Right kidney (tissue), 9 donors: ENCODE data around the gene GCA.

Source experiments
- DNase-seq: peaks from one replicate; pipeline ENCODE4 v3.0.0-alpha.2; 2016
- long read RNA-seq, 8 donors: transcript quantifications; one replicate each; lab custom pipeline, GENCODE V29; 2026

GCA gene, protein sequence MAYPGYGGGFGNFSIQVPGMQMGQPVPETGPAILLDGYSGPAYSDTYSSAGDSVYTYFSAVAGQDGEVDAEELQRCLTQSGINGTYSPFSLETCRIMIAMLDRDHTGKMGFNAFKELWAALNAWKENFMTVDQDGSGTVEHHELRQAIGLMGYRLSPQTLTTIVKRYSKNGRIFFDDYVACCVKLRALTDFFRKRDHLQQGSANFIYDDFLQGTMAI
- long read RNA-seq, donor 1, transcript GCA-204 (8 exons, 1,992 nt), result major isoform, 17 of 23 reads
- long read RNA-seq, donor 1, partial matches to known transcripts, result 5 of 23 reads
- long read RNA-seq, donor 1, other reads (novel, unspliced or antisense), result 0 of 23 reads
- long read RNA-seq, donor 2, partial matches to known transcripts, result 6 of 8 reads
- long read RNA-seq, donor 2, other reads (novel, unspliced or antisense), result 0 of 8 reads
- long read RNA-seq, donor 3, transcript GCA-204 (8 exons, 1,992 nt), result major isoform, 6 of 6 reads
- long read RNA-seq, donor 3, partial matches to known transcripts, result 0 of 6 reads
- long read RNA-seq, donor 3, other reads (novel, unspliced or antisense), result 0 of 6 reads
- long read RNA-seq, donor 4, transcript GCA-204 (8 exons, 1,992 nt), result major isoform, 12 of 25 reads
- long read RNA-seq, donor 4, partial matches to known transcripts, result 12 of 25 reads
- long read RNA-seq, donor 4, other reads (novel, unspliced or antisense), result 0 of 25 reads
- long read RNA-seq, donor 5, transcript GCA-204 (8 exons, 1,992 nt), result major isoform, 6 of 7 reads
- long read RNA-seq, donor 5, partial matches to known transcripts, result 0 of 7 reads
- long read RNA-seq, donor 5, other reads (novel, unspliced or antisense), result 0 of 7 reads
- long read RNA-seq, donor 6, transcript GCA-204 (8 exons, 1,992 nt), result major isoform, 6 of 7 reads
- long read RNA-seq, donor 6, partial matches to known transcripts, result 0 of 7 reads
- long read RNA-seq, donor 6, other reads (novel, unspliced or antisense), result 0 of 7 reads
- long read RNA-seq, donor 7, transcript GCA-204 (8 exons, 1,992 nt), result major isoform, 12 of 19 reads
- long read RNA-seq, donor 7, partial matches to known transcripts, result 7 of 19 reads
- long read RNA-seq, donor 7, other reads (novel, unspliced or antisense), result 0 of 19 reads
- long read RNA-seq, donor 8, transcript GCA-204 (8 exons, 1,992 nt), result major isoform, 18 of 31 reads
- long read RNA-seq, donor 8, partial matches to known transcripts, result 12 of 31 reads
- long read RNA-seq, donor 8, other reads (novel, unspliced or antisense), result 0 of 31 reads

DNA sequence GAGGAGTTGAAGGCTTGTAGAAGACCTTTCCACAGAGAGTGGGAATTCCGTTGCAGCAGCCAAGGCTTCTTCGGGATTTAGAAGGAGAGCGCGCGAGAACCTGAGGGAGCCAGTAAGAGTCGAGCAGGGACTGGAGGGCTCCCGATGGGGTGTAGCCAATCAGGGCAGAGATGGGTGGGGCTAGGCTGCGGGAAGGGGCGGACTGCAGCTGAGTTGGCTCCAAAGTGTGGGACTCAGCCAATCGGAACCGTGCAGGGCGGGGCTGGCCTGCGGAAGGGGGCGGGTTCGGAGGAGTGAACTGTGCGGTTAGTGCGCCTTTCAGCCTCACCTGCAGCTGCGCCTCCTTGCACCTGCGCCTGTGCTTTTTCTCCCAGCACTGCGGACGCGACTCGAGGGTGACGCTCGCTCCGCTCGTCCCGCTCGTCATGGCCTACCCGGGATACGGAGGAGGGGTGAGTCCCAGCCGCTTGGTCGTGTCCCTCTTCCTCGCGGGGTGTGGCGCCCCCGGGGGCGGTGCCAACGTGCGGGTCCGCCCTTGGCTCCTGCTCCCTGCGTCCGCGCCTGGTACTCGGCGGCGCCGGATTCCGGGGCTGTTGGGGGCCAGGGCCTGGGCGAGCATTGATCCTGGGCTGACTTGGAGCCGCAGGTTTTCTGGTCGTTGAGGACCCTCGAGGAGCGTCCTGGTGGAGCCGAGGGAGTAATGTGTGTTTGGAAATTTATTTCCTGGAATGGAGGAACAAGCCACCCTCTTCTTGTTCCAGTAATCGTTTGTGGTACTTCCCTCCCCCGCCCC is at the start of gene GCA:
Gene GCA (plus strand): TSS at position 309 of the 793 bp plus-strand sequence. CDS start 117 bp downstream, at position 426.
- peak; percentile 94 for DNase-seq

DNA sequence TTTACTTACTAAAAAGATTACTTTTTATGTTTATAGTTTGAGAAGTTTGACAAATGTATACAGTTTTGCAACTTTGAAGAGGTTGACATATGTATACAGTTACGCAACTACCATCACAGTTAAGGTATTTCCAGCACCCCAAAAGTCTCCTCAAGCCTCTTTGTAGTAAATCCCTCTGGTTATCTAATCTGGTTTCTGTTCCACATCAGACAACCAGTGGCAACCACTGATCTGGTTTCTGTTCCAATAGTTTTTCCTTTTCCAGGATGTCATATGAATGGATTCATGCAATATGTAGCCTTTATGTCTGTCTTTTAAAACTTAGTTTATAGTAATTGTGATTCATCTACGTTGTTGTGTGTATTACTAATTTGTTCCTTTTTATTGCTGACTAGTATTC is 48.9 kb upstream of the GCA start:
- no peak for DNase-seq

DNA sequence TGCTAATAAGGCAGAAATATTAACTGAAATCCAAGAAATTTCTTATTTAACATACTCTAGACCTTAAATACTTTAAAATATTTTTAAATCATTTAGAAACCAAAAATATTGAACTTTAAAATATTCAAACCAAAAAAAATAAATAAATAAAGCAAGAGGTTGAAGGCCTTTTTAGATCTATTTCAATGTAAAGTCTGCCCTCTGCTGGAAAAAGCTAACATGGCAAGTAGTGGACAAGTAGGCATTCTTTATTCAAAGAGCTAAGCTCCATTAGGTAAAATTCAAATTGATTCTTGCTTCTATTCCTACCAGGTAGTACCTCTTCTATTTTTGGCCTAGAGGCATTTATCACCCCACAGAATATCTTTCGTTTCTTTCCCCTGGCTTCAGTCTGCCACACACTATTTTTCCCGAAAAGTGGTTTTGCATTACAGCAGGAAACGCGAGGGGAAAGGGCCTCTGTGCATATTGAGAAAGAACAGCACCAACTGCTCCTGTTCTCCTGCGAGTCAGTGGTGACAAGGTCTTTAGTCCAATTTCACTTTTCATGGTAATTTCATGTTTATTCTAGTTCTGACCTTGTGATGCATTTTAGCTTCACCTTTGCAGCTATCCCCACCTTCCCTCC is 45.9 kb upstream of the GCA start:
- peak; percentile 16 for DNase-seq

DNA sequence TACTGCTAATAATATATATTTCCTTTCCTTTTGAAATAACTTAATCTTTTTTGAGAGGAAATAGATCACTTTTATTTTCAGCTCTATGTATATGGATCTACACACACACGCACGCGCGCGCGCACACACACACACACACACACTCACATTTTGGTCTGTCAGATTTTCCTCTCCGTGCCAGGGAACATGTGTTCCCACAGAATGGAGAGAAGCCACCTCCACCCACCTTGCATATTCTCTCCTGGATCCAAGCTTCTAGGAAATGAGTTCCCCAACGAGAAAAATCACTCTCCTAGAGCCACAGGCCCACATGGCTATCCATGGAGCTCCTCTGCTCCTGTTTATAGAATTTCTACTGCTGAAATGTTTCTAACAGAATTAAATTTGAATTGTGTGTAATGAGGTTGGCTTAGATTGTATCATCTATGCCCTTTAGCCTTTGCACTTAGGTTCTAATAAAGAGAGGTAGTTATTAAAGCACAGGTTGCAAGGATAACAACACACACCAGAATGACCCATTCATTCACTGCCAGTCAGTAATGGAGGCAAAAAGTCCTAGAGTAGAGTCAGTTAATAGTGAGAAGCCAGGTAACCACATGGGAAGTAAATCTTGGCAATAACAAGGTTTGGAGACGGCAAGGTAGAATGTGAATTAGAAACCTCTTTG is 45.1 kb upstream of the GCA start:
- DNase-seq, result no peak

DNA sequence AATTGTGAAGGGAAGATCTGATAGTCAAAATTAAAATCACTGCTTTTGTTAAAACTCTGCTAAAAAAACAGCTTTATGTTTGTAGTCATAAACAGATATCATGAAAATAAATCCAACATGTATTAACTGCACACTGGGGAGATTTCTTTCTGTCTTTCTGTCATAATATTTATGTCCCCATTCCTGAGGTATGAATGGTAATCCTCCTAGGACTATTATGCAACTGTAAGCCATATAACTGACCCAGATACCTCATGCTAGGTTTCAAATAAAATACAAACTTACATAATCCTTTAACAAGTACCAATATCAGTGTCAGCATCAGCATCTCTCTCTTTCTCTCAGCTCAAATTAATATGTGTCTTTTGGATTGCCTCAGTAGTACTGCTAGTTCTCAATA is 43.7 kb upstream of the GCA start:
- DNase-seq, result no peak

DNA sequence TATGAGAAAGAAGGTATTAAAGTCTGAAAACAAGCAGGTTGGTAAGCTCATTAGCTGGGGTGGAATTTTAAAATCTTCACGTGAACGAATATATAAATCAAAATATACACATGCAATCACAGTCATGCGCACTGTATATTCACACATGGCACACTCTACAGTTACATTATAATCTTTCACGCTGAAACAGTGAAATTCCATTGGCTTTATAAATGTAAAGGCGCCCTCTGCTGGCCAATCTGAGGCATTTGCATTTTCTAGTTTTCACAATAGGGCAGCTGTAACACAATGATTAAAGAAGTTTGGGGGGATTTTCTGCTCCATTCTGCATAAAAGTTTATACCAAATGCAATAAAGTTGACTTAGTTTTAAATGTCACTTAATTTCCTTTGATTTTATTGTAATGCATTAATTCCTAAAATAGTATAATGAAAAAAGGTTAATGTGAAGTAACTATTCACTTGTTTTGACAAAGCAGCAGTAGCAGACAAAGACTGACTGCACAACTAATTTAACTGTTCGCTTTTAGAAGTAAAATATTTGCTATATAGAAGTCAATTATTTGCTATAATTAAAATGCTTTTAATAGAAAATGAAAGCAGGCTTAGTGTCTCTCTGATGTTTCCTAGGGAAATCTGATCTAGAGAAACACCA is 42.7 kb upstream of the GCA start:
- DNase-seq, result peak; percentile 25

DNA sequence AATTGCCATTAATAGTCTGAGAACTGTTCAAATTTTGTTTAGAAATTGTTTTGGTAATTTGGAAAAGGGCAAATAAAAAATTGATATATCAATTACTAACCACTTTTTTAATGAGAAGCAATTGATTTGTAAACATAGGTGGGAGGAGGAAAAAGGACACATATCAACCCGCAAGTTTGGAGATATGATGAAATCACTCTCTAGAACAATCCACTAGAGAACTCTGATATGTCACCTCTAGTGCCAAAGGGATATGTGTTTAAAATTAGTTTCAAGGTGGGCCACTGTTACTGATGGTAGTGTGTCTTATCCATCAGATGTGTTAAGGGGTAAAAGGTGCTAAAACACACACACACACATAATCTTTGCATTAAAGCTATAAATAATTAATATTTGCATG is 42.1 kb upstream of the GCA start:
- DNase-seq, result no peak

DNA sequence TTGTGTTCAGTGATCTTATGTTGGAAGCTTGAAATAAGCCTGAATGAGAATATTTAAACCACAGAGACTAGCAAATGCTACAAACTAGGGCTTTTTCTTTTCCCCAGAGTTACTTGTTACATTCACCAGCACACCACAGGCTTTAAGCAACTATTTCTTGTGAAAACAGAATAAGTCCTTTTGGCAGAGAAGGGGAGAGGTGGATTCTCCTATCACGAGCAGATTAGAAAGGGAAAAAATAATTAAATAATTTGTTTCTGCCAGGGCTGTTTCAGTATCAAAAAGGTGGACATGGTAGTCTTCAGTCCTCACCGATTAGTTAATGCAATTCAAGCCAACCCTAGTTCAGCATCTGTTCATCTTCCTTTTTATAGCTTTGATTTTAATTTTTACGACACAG is 38.0 kb upstream of the GCA start:
- DNase-seq, result no peak

DNA sequence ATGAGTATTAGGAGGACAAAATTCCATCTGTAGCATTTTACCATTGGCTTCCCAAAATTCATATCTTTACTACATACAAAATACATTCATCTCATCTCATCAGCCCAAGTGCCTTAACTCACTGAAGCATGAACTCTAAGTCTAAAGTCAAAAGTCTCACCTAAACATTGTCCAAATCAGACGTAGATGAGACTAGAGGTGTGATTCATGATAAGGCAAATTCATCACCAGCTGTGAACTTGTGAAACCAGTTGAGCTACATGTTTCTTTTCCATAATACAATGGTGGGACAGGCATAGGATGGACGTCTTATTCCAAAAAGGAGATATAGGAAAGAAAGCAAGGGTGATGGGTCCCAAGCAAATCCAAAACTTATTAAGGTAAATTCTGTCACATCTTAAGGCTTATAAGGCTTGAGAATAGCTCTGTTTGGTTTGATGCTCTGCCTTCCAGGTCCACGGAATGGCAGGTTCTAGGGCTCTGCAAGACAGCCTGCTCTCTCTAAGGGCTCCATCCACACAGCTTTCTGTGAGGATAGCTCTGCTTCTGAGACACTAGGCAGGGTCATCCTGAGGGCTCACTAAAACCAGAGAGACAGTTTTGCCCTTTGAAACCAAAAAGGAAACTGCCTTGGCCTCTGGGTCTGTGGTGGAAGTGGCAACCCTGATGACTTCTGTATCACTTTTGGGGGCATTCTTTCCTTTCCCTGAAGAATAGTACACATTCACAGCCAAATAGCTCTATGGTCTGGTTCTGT is 35.0 kb upstream of the GCA start:
- DNase-seq, result no peak

DNA sequence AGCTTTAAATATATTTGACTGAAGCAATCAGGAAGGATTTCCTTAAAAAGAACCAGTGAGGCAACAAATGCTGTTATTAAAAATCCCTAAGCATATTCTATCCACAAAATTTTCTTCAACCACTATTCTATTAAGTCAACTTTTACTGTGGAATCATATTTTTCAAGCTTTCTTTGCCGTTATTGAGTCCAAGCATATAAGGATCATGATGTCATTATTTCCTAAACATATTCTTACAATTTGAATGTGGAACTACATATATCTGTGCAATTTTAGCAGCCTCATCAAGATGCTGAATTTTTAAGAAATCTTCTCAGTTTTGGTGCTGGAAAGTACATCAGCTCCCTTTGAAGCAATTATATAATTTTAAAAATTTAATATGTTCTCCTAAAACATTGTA is 31.1 kb upstream of the GCA start:
- no peak for DNase-seq

DNA sequence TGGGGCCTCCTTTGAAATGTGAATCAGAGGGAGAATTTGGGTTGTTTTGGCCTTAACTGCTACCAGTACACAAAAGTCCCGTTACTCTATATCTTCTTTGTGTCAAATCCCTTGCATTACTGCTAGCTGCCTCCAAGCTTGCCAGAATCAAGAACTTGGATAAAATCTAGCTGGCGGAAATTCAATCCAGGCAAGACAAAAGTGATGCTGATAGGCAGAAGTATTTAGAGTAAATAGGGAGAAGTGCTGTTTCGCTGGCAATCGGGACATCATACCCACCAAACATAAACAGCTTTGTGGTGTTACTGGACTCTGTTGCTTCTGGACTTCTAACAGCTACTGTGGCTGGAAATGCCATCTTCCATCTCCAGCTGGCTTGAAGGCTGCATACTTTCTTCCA is 28.0 kb upstream of the GCA start:
- no peak for DNase-seq

DNA sequence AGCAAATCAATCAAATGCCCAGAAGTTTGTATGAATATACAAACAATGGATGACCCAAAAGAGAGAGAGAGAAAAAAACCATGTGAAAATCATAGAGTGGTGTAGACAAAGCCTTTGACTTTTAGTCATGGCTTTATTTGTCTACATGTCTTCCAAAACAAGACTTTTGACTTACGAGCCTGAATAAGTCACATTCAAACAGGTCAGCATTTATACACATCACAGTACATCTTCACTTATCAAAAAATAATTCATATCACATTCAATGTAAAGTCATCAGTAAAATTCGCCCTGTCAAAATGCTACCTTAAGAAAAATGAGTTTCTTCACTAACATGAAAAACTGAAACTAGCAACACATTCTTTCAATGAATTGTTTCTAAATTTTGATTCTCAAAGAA is 27.3 kb upstream of the GCA start:
- no peak for DNase-seq

DNA sequence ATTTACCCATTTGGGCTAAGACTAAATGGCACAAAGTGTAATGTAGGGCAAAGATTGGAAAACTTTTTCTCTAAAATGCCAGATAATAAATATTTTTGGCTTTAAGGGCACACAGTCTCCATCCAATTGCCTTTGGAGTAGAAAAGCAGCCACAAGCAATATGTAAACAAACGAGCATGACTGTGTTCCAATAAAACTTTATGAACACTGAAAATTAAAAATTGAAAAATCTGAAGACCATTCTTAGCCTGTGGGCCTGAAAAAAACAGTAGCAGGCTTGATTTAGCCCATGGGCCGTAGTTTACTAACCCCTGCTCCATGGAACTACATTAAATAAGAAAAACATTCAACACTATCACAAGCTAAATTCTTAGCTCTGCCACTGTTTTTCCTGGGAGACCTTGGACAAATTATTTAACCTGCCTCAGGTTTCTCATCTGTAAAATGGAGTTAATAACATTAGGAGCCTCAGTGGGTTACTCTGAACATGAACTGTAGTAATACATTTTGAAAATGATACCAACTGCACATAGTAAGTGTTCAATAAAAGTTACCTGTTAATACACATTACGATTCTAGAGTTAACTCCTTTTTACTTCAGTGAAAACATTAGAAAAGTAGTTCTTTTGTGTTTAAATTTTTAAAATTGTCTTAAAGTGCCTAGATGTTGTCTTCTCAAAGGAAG is 26.7 kb upstream of the GCA start:
- no peak for DNase-seq

DNA sequence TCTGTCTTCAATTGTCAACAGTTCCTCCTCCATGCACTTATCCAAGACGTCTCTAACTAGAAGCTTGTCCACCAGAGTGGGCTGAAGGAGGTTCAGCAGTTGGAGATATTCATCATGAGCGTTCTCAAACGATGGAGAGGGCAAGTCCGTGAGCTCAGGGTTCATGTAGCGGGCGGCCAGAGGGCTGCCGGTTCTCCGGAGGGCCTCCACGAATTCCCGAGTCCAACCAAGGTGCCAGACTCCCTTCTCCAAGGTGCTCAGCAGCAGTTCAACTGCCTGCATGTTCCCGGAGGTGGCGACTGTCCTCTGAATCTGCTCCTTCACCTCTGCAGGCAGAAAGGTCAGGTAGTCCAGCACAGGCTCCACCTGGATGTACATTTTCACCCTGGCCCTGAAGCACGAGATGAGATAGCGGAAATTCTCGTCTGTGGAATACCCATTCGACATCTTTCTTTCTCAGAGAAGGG is 26.0 kb upstream of the GCA start:
- no peak for DNase-seq

DNA sequence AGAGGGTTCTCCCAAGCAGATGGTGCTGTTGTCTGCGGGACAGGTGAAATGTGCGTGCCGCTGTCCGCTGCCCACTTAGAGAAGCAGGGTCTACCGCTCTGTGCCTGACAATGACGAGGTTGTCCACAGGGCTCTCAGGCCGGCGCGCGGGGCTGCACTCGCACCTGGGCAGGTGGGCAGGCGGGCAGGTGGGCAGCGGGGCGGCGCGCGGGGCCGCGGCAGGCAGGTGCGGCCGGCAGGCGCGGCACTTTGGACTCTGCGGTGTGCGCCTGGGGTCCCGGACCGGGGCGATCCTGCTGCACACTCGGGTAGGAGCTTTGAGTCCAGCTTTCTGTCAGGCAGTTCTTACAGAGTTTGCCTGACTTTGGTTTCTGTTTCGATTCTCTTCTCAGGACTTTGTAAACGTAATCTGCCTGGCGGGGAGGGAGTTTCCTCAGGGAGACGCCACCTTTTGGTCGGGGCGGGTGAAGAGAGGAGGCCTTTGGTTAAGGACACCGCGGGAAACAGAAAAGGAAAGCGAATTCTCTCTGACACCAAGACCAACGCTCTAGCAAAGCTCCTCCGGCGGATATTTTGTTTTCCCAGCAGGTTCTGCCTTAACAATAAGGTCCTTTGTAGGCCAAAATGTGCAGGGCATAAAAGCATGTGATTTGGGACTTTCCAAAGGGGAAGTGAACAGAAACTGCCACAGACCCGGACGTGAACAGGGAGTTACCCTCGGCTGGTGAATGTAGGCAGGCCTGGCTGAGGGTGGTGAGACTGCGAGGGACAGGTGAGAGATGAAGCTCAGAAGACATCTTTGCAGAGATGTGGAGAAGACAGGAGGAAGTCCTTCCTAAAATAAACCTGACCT is 25.4 kb upstream of the GCA start, which contains the start of gene IFIH1:
Gene IFIH1 (minus strand): TSS at position 357 of the 853 bp plus-strand sequence. CDS start 377 bp downstream, outside the sequence.
- peak; percentile 77 for DNase-seq

DNA sequence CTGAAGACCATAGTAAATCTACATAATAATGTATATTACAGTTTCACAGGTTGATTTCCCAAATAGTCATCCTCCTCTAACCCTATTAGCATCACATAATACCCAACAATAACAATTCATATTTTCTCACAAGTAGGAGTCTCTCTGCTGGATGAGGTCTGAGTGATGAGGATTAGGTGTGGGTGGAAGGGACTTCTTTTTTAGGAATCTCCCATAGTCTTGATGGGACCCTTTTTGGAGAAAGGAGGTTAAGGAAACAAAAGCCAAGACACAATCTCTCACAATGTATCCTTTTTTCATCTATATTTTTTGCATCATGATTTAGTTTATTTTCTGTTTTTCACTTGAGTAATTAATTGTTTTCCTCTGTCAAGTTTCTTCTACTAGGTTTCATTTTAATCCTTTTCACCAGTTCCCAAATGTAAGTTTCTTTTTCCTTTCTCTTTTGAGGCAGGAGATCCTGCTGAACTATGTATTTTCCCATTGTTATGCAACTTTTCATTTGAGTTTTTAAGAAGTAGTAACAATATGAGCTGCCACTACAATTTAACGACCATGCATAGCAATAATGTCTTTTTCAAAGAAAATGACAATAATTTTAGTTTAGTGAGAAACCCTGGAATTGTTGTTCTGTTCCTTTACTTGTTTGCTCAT is 22.9 kb upstream of the GCA start:
- DNase-seq, result no peak

DNA sequence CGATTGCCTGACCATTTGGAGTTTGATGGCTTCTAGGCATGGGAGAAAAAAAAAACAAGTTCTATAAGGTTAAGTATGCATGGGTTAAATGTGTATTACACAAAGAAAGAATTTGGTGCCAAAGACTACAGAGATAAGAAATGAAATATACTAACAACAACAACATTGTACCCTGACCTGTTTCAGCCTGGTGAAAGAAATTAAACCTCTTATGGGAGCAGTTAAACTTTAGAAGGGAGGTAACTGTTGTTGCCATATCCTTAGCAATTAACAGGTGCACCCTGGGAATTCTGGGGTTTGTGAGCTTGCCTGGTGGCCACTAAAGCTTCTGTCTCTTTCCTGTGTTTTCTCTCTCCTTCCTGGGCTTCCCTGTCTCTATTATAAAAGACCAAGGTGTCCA is 19.0 kb upstream of the GCA start:
- DNase-seq, result no peak
